HG03342 (cell line): ENCODE results near the gene SFTA2.
"Not testable (repeated sequence)": the region's sequence is repeated elsewhere in the genome, so short reads cannot be mapped to it uniquely, and the experiment has no call there.

Experiments
- ATAC-seq: cut with Tn5 transposase; IDR thresholded peaks from one replicate; pipeline ENCODE4 v1.9.1; 2021; ENCODE audit warnings: mild to moderate bottlenecking, moderate library complexity; ENCODE audit not compliant: unreplicated experiment

The SFTA2 gene

GRCh38 chr6:30931969-30932645 lies at the start of gene SFTA2:
SFTA2 (minus strand) TSS chr6:30932170; CDS start chr6:30932096, 74 bp downstream.
- no peak for ATAC-seq

- ATAC-seq, result no peak
Observed at GRCh38 chr6:30979690-30980089, 47.7 kb upstream of the SFTA2 start.

GRCh38 chr6:30979141-30979540 lies 47.2 kb upstream of the SFTA2 start:
- ATAC-seq, result no peak

GRCh38 chr6:30974490-30975252 lies 42.7 kb upstream of the SFTA2 start:
- ATAC-seq, result no peak

GRCh38 chr6:30972816-30973215 lies 40.8 kb upstream of the SFTA2 start:
- no peak for ATAC-seq

GRCh38 chr6:30970946-30971345 lies 39.0 kb upstream of the SFTA2 start:
- no peak for ATAC-seq

- ATAC-seq, result not testable (repeated sequence)
Observed at GRCh38 chr6:30969171-30969570, 37.2 kb upstream of the SFTA2 start.

- no peak for ATAC-seq
Observed at GRCh38 chr6:30966154-30966553, 34.2 kb upstream of the SFTA2 start.

- ATAC-seq, result no peak
Observed at GRCh38 chr6:30965140-30965601, 33.2 kb upstream of the SFTA2 start.

GRCh38 chr6:30964075-30964474 lies 32.1 kb upstream of the SFTA2 start:
- no peak for ATAC-seq

GRCh38 chr6:30963641-30964040 lies 31.7 kb upstream of the SFTA2 start:
- ATAC-seq, result no peak

GRCh38 chr6:30962716-30963115 lies 30.7 kb upstream of the SFTA2 start:
- ATAC-seq, result no peak

- ATAC-seq, result no peak
Observed at GRCh38 chr6:30960907-30961673, 29.1 kb upstream of the SFTA2 start.

- ATAC-seq, result no peak
Observed at GRCh38 chr6:30957716-30958115, 25.7 kb upstream of the SFTA2 start.

- ATAC-seq, result peak; percentile 68
Observed at GRCh38 chr6:30955367-30956042, 23.5 kb upstream of the SFTA2 start.

- no peak for ATAC-seq
Observed at GRCh38 chr6:30954631-30955366, 22.8 kb upstream of the SFTA2 start.

- ATAC-seq, result no peak
Observed at GRCh38 chr6:30951907-30952469, 20.0 kb upstream of the SFTA2 start.

GRCh38 chr6:30948811-30949210 lies 16.8 kb upstream of the SFTA2 start:
- ATAC-seq, result no peak

GRCh38 chr6:30947231-30947630 lies 15.3 kb upstream of the SFTA2 start:
- ATAC-seq, result no peak

GRCh38 chr6:30945281-30945680 lies 13.3 kb upstream of the SFTA2 start:
- ATAC-seq, result no peak
